SU-DHL-6 (cell line): ENCODE results near the gene RGMA.

Source experiments
- CTCF ChIP-seq: fragments of 200-600 bp; sonication (generic); IDR thresholded peaks from one replicate; pipeline ENCODE4 v1.5.1; 2017; ENCODE audit warnings: antibody characterized with exemption, mild to moderate bottlenecking, low read length, moderate library complexity; ENCODE audit not compliant: insufficient read depth, poor library complexity, severe bottlenecking
- EZH2phosphoT487 ChIP-seq: fragments of 200-600 bp; sonication (generic), shearing (Covaris generic); conservative IDR thresholded peaks from 2 replicates; pipeline ENCODE4 v1.6.1; 2018; ENCODE audit warnings: mild to moderate bottlenecking, antibody characterized with exemption, low read length, moderate library complexity, mixed read lengths

- TF ChIP-seq CTCF (no peak), EZH2phosphoT487 (no peak)
These were observed 20.3 kb downstream of the RGMA start for GRCh38 chr15:93068581-93069199.
